ENCODE data around the gene PPA1. TPM values are rescaled to one million over a fixed set of nuclear protein-coding genes. Genes with fewer than 3 reads are reported as not detected.

PPA1 gene
- total RNA-seq, 1 experiment from 2014 or later = 351 TPM

- H3K36me3 ChIP-seq (ENCODE audit: insufficient read depth, low read length, poor library complexity, severe bottlenecking) = peaks cover 15% of the 10 kb centered on the region
- CTCF ChIA-PET = no interaction called here
- no peak overlapping the region for H3K4me3 ChIP-seq (ENCODE audit: low read depth, low read length, poor library complexity, severe bottlenecking)
- POLR2A ChIA-PET (ENCODE audit: low non-redundant PET) = no interaction called here
- no peaks in the 10 kb centered on the region for H3K27me3 ChIP-seq (replicated peaks; ENCODE audit: insufficient read depth, low read depth, low read length, poor library complexity)
- no peak overlapping the region for H3K27ac ChIP-seq (ENCODE audit: low read depth, low read length, poor library complexity, severe bottlenecking)
- H3K4me1 ChIP-seq (ENCODE audit: insufficient read depth, low read length, poor library complexity, severe bottlenecking) = peaks cover 16% of the 10 kb centered on the region
- no TSS peak for BruUV-seq (replicated peaks)
- TF ChIP-seq CTCF (conservative IDR thresholded peaks at IDR 0.05; ENCODE audit: low read depth, low read length) = no peak
- no peaks in the 10 kb centered on the region for H3K9me3 ChIP-seq (ENCODE audit: low read depth, low read length, poor library complexity, severe bottlenecking)
- intact Hi-C loops (cut with micrococcal nuclease; ENCODE audit: unreplicated experiment) = no loop called here
- no peak for DNase-seq (ENCODE audit: low spot score)
Observed at GRCh38 chr10:70167246-70167645, 66.0 kb downstream of the PPA1 start.

GRCh38 chr10:70166394-70166793, 66.8 kb downstream of the PPA1 start:
- H3K4me1 ChIP-seq (ENCODE audit: insufficient read depth, low read length, poor library complexity, severe bottlenecking) = peaks cover 16% of the 10 kb centered on the region
- intact Hi-C loops (cut with micrococcal nuclease; ENCODE audit: unreplicated experiment) = no loop called here
- BruUV-seq (replicated peaks) = no TSS peak
- CTCF ChIA-PET = no interaction called here
- H3K27me3 ChIP-seq (replicated peaks; ENCODE audit: insufficient read depth, low read depth, low read length, poor library complexity) = no peaks in the 10 kb centered on the region
- H3K9me3 ChIP-seq (ENCODE audit: low read depth, low read length, poor library complexity, severe bottlenecking) = no peaks in the 10 kb centered on the region
- no peak overlapping the region for H3K4me3 ChIP-seq (ENCODE audit: low read depth, low read length, poor library complexity, severe bottlenecking)
- H3K36me3 ChIP-seq (ENCODE audit: insufficient read depth, low read length, poor library complexity, severe bottlenecking) = peaks cover 20% of the 10 kb centered on the region
- TF ChIP-seq EZH2 (IDR thresholded peaks at IDR 0.05; ENCODE audit: borderline replicate concordance, low read depth, low read length, poor library complexity, severe bottlenecking) = no peak
- TF ChIP-seq CTCF (conservative IDR thresholded peaks at IDR 0.05; ENCODE audit: low read depth, low read length) = no peak
- no peak for DNase-seq (ENCODE audit: low spot score)
- no peak overlapping the region for H3K27ac ChIP-seq (ENCODE audit: low read depth, low read length, poor library complexity, severe bottlenecking)
- POLR2A ChIA-PET (ENCODE audit: low non-redundant PET) = no interaction called here

GRCh38 chr10:70164163-70164562, 69.1 kb downstream of the PPA1 start:
- no peak for TF ChIP-seq EZH2 (IDR thresholded peaks at IDR 0.05; ENCODE audit: borderline replicate concordance, low read depth, low read length, poor library complexity, severe bottlenecking)
- no peak for TF ChIP-seq CTCF (conservative IDR thresholded peaks at IDR 0.05; ENCODE audit: low read depth, low read length)
- Histone ChIP-seq H3K4me1 (ENCODE audit: insufficient read depth, low read length, poor library complexity, severe bottlenecking) (peaks cover 13% of the 10 kb centered on the region), H3K27me3 (replicated peaks; ENCODE audit: insufficient read depth, low read depth, low read length, poor library complexity) (no peaks in the 10 kb centered on the region), H3K9me3 (ENCODE audit: low read depth, low read length, poor library complexity, severe bottlenecking) (no peaks in the 10 kb centered on the region), H3K27ac (ENCODE audit: low read depth, low read length, poor library complexity, severe bottlenecking) (no peak overlapping the region), H3K4me3 (ENCODE audit: low read depth, low read length, poor library complexity, severe bottlenecking) (no peak overlapping the region), H3K36me3 (ENCODE audit: insufficient read depth, low read length, poor library complexity, severe bottlenecking) (peaks cover 42% of the 10 kb centered on the region)
- no TSS peak for BruUV-seq (replicated peaks)
- ChIA-PET CTCF (no interaction called here), POLR2A (ENCODE audit: low non-redundant PET) (no interaction called here)
- no peak for DNase-seq (ENCODE audit: low spot score)
- intact Hi-C loops (cut with micrococcal nuclease; ENCODE audit: unreplicated experiment) = no loop called here

All from A673 (cell line).